Measurements from ENCODE around the gene CHMP4A. TPM values are rescaled to one million over a fixed set of nuclear protein-coding genes. Genes with fewer than 3 reads are reported as not detected.

The CHMP4A gene
- total and polyA plus RNA-seq, 2 of the 13 experiments (the other 11 are each of a cell fraction or from before 2014, with no cell fraction given), result 83.6 to 113 TPM

- TF ChIP-seq, protein P1, sequence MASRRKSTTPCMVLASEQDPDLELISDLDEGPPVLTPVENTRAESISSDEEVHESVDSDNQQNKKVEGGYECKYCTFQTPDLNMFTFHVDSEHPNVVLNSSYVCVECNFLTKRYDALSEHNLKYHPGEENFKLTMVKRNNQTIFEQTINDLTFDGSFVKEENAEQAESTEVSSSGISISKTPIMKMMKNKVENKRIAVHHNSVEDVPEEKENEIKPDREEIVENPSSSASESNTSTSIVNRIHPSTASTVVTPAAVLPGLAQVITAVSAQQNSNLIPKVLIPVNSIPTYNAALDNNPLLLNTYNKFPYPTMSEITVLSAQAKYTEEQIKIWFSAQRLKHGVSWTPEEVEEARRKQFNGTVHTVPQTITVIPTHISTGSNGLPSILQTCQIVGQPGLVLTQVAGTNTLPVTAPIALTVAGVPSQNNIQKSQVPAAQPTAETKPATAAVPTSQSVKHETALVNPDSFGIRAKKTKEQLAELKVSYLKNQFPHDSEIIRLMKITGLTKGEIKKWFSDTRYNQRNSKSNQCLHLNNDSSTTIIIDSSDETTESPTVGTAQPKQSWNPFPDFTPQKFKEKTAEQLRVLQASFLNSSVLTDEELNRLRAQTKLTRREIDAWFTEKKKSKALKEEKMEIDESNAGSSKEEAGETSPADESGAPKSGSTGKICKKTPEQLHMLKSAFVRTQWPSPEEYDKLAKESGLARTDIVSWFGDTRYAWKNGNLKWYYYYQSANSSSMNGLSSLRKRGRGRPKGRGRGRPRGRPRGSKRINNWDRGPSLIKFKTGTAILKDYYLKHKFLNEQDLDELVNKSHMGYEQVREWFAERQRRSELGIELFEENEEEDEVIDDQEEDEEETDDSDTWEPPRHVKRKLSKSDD (CRISPR knock-in tag; IDR thresholded peaks at IDR 0.05; ENCODE audit: low read depth), result peak; percentile 43; the same call in 1 of the 2 replicates
- peak; percentile 39; the same call in 1 of the 2 replicates for TF ChIP-seq KDM2A (CRISPR knock-in tag; IDR thresholded peaks at IDR 0.05; ENCODE audit: borderline replicate concordance, low read depth)
- TF ChIP-seq HMGA1 (CRISPR knock-in tag; conservative IDR thresholded peaks at IDR 0.05), result no peak
- TF ChIP-seq KAT2B (IDR thresholded peaks at IDR 0.05; ENCODE audit: borderline replicate concordance, low read depth, low read length), result no peak
- TF ChIP-seq SP140L (CRISPR knock-in tag; IDR thresholded peaks at IDR 0.05; ENCODE audit: borderline replicate concordance), result no peak
- TF ChIP-seq ZNF282 (IDR thresholded peaks at IDR 0.05; ENCODE audit: partially characterized antibody), result no peak
- TF ChIP-seq PHF21A (CRISPR knock-in tag; IDR thresholded peaks at IDR 0.05), result no peak
- TF ChIP-seq ZNF10 (CRISPR knock-in tag; IDR thresholded peaks at IDR 0.05; ENCODE audit: borderline replicate concordance, low read depth), result no peak
- TF ChIP-seq, protein P2, sequence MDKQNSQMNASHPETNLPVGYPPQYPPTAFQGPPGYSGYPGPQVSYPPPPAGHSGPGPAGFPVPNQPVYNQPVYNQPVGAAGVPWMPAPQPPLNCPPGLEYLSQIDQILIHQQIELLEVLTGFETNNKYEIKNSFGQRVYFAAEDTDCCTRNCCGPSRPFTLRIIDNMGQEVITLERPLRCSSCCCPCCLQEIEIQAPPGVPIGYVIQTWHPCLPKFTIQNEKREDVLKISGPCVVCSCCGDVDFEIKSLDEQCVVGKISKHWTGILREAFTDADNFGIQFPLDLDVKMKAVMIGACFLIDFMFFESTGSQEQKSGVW (CRISPR knock-in tag; IDR thresholded peaks at IDR 0.05; ENCODE audit: borderline replicate concordance), result no peak
- peak; percentile 80 for TF ChIP-seq DPF2 (CRISPR knock-in tag; IDR thresholded peaks at IDR 0.05; ENCODE audit: borderline replicate concordance, low read depth)
- TF ChIP-seq ZBTB2 (CRISPR knock-in tag; IDR thresholded peaks at IDR 0.05; ENCODE audit: low read depth), result no peak
- TF ChIP-seq ZNF230 (CRISPR knock-in tag; IDR thresholded peaks at IDR 0.05), result 0 out of 2 replicates have a peak, but pooled peaks have one; percentile 51
- TF ChIP-seq ZNF260 (CRISPR knock-in tag; IDR thresholded peaks at IDR 0.05; ENCODE audit: borderline replicate concordance, low read depth), result 0 out of 2 replicates have a peak, but pooled peaks have one; percentile 37
- peak; percentile 65; the same call in 1 of the 2 replicates for TF ChIP-seq KDM3A (CRISPR knock-in tag; IDR thresholded peaks at IDR 0.05; ENCODE audit: low read depth)
- no peak for TF ChIP-seq TSC22D2 (CRISPR knock-in tag; IDR thresholded peaks at IDR 0.05; ENCODE audit: borderline replicate concordance)
- TF ChIP-seq ZC3H4 (CRISPR knock-in tag; IDR thresholded peaks at IDR 0.05; ENCODE audit: borderline replicate concordance), result no peak
- no peak for TF ChIP-seq ZNF276 (CRISPR knock-in tag; IDR thresholded peaks at IDR 0.05; ENCODE audit: low read depth)
- peak; percentile 88; the same call in 1 of the 2 replicates for TF ChIP-seq AKAP8 (CRISPR knock-in tag; IDR thresholded peaks at IDR 0.05)
- TF ChIP-seq TAF1 (CRISPR knock-in tag; IDR thresholded peaks at IDR 0.05), result peak; percentile 42; the same call in 1 of the 2 replicates
- peak; percentile 62 for TF ChIP-seq IKZF5 (CRISPR knock-in tag; IDR thresholded peaks at IDR 0.05)
Observed at GRCh38 chr14:24252289-24253124, 39.2 kb upstream of the CHMP4A start (continued).

Measured in HepG2 (cell line).